Measurements from ENCODE around the gene BMPR1B.

DNA sequence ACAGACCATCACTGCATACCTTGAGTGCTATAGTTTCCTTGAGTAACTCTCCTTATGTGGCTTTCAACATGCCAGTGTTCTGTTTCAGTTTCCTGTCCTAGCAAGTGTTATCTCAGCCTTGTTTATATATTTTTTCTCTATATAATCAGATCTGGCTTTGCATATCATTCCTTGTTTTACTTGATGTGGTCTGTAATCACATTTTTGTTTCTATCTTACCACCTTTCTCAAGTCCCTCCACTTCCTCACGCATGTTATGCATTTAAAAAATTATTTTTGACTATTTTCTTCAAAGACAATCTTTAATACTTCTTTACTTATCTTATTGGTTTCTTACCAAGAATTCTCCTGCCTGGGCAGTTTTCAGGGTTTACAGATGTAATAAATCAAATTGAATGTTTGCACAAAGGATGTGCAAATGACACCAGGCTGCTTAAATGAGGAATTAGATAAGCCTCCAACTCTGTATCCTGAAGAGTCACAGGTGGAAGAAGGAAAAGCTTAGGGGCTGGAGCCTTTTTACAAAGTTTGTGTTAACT is 351.2 kb downstream of the BMPR1B start:
- no peak for TF ChIP-seq POLR2AphosphoS5 (IDR thresholded peaks at IDR 0.05; ENCODE audit: low read depth, low read length)
- no peak for TF ChIP-seq POLR2A (IDR thresholded peaks at IDR 0.05; ENCODE audit: low read depth, low read length)
- TF ChIP-seq TAF1 (IDR thresholded peaks at IDR 0.05; ENCODE audit: low read depth, low read length) = no peak
- TF ChIP-seq SPI1 (IDR thresholded peaks at IDR 0.05; ENCODE audit: low read depth, low read length) = no peak
- no peak for TF ChIP-seq POU2F2 (IDR thresholded peaks at IDR 0.05; ENCODE audit: low read depth, low read length)
- TF ChIP-seq PAX5 (IDR thresholded peaks at IDR 0.05; ENCODE audit: insufficient read depth, low read length, severe bottlenecking) = no peak

Data from GM12891 (cell line).